H1 (cell line): ENCODE data around the gene TMEM254. TPM values are rescaled to one million over a fixed set of nuclear protein-coding genes. Genes with fewer than 3 reads are reported as not detected.

Experiments
- CTCF ChIA-PET: fragments of 300-600 bp; sonication (Branson Sonifier 250); formaldehyde crosslinking; loops from one replicate; lab custom pipeline; 2021; ENCODE audit not compliant: partially characterized antibody; lab: Charles Lee
- POLR2A ChIA-PET: fragments of 300-600 bp; sonication (Branson Sonifier 250); formaldehyde crosslinking; loops from one replicate; lab custom pipeline; 2021; ENCODE audit warnings: inconsistent platforms; ENCODE audit not compliant: partially characterized antibody; lab: Charles Lee
- DNase-seq, 2 experiments: peaks; one replicate each; pipeline versions ENCODE4 v3.0.0 to v3.0.0-alpha.2; 2010 to 2022; ENCODE audit warnings: low spot score in 2 of 2, low read depth in 1 of 2, mixed read lengths in 1 of 2
- FAIRE-seq: peaks from 2 replicates; lab custom pipeline; 2011; peaks lifted over from hg19 to GRCh38; lab: Jason Lieb, UNC
- H2AFZ ChIP-seq: 2 replicates; pipeline ENCODE4 v1.8.1; 2012; ENCODE audit warnings: low read length, inconsistent platforms
- H2AK5ac ChIP-seq: 2 replicates; pipeline ENCODE4 v1.6.1; 2013; ENCODE audit warnings: low read depth, low read length
- H2BK120ac ChIP-seq: replicated peaks from 2 replicates; pipeline ENCODE3; 2013; ENCODE audit warnings: low read depth, low read length, inconsistent platforms
- H2BK12ac ChIP-seq: 2 replicates; pipeline ENCODE4 v1.6.1; 2013; ENCODE audit warnings: low read depth, low read length
- H2BK15ac ChIP-seq: 2 replicates; pipeline ENCODE4 v1.6.1; 2013; ENCODE audit warnings: low read length
- H2BK20ac ChIP-seq: 2 replicates; pipeline ENCODE4 v1.6.1; 2013; ENCODE audit warnings: low read length
- H2BK5ac ChIP-seq: 2 replicates; pipeline ENCODE4 v1.6.1; 2013; ENCODE audit warnings: low read depth, low read length
- H3K14ac ChIP-seq: 2 replicates; pipeline ENCODE4 v1.6.1; 2013; ENCODE audit warnings: inconsistent platforms; ENCODE audit not compliant: insufficient read length
- H3K18ac ChIP-seq: 2 replicates; pipeline ENCODE4 v1.6.1; 2013; ENCODE audit warnings: low read length; ENCODE audit errors: extremely low read depth
- H3K23ac ChIP-seq: 2 replicates; pipeline ENCODE4 v1.6.1; 2013; ENCODE audit warnings: inconsistent platforms; ENCODE audit not compliant: insufficient read length
- H3K23me2 ChIP-seq: 2 replicates; pipeline ENCODE4 v1.6.1; 2013; ENCODE audit warnings: low read depth, low read length
- H3K27ac ChIP-seq: 2 replicates; pipeline ENCODE4 v1.6.1; 2011; ENCODE audit warnings: low read depth, low read length, inconsistent platforms
- H3K27me3 ChIP-seq, 4 experiments: replicated peaks in 1 of 4; 1 replicate in 1 of 4; 2 replicates in 3 of 4; pipeline versions ENCODE4 v1.6.1 to v1.8.1; 2011 to 2013; ENCODE audit warnings: low read length in 3 of 4, mild to moderate bottlenecking in 3 of 4, inconsistent platforms in 2 of 4, mixed read lengths in 2 of 4, moderate library complexity in 1 of 4; ENCODE audit not compliant: control insufficient read depth in 3 of 4, insufficient read depth in 3 of 4; ENCODE audit errors: extremely low read depth in 1 of 4
- H3K36me3 ChIP-seq, 4 experiments: 2 replicates each; pipeline versions ENCODE4 v1.6.1 to v1.8.1; 2011 to 2013; ENCODE audit warnings: mild to moderate bottlenecking in 4 of 4, low read length in 3 of 4, moderate library complexity in 2 of 4, control low read depth in 1 of 4, inconsistent platforms in 1 of 4; ENCODE audit not compliant: insufficient read depth in 4 of 4, control insufficient read depth in 2 of 4
- H3K4ac ChIP-seq: replicated peaks from 2 replicates; pipeline ENCODE3; 2013; ENCODE audit warnings: low read length, low read depth, mixed read lengths, inconsistent platforms; ENCODE audit not compliant: insufficient read length
- H3K4me1 ChIP-seq, 4 experiments: replicated peaks in 1 of 4; 1 replicate in 1 of 4; 2 replicates in 3 of 4; pipeline versions ENCODE4 v1.6.1 to v1.8.1; 2011 to 2013; ENCODE audit warnings: low read length in 3 of 4, inconsistent platforms in 2 of 4, mixed read lengths in 1 of 4; ENCODE audit not compliant: insufficient read depth in 4 of 4, control insufficient read depth in 3 of 4
- H3K4me2 ChIP-seq, 2 experiments: 2 replicates each; pipeline versions ENCODE4 v1.6.1 to v1.8.1; 2011 to 2013; ENCODE audit warnings: low read depth in 2 of 2, low read length in 2 of 2, control low read depth in 1 of 2, inconsistent platforms in 1 of 2, mild to moderate bottlenecking in 1 of 2; ENCODE audit not compliant: insufficient read depth in 1 of 2
- H3K4me3 ChIP-seq, 4 experiments: fragments of 200-600, 300-600 bp in 1 of 4; sonication (generic), shearing (Covaris generic), sonication (Bioruptor Twin) in 1 of 4; 2 replicates each; pipeline versions ENCODE4 v1.5.1 to v1.8.1; 2011 to 2016; ENCODE audit warnings: low read length in 4 of 4, low read depth in 3 of 4, control low read depth in 2 of 4, inconsistent platforms in 2 of 4, mild to moderate bottlenecking in 2 of 4, mixed read lengths in 1 of 4, moderate library complexity in 1 of 4; ENCODE audit not compliant: insufficient read depth in 2 of 4; ENCODE audit errors: extremely low read depth in 1 of 4
- H3K56ac ChIP-seq: replicated peaks from 2 replicates; pipeline ENCODE3; 2013; ENCODE audit warnings: low read depth, mild to moderate bottlenecking, mixed read lengths, low read length, inconsistent platforms; ENCODE audit not compliant: insufficient read length
- H3K79me1 ChIP-seq: 2 replicates; pipeline ENCODE4 v1.6.1; 2013; ENCODE audit warnings: low read depth, low read length, control low read depth
- H3K79me2 ChIP-seq, 2 experiments: 2 replicates each; pipeline versions ENCODE4 v1.6.1 to v1.8.1; 2012 to 2013; ENCODE audit warnings: low read length in 2 of 2, mild to moderate bottlenecking in 2 of 2, inconsistent platforms in 1 of 2; ENCODE audit not compliant: insufficient read depth in 2 of 2, control insufficient read depth in 1 of 2
- H3K9ac ChIP-seq, 4 experiments: replicated peaks in 1 of 4; 1 replicate in 1 of 4; 2 replicates in 3 of 4; pipeline versions ENCODE4 v1.6.1 to v1.8.1; 2011 to 2013; ENCODE audit warnings: low read depth in 3 of 4, low read length in 3 of 4, control low read depth in 2 of 4, mild to moderate bottlenecking in 2 of 4, moderate library complexity in 2 of 4, inconsistent platforms in 1 of 4; ENCODE audit errors: extremely low read depth in 1 of 4
- H3K9me3 ChIP-seq, 2 experiments: 2 replicates each; pipeline versions ENCODE4 v1.6.1 to v1.8.1; 2012 to 2013; ENCODE audit warnings: mild to moderate bottlenecking in 2 of 2, moderate library complexity in 2 of 2, control low read depth in 1 of 2, inconsistent platforms in 1 of 2, low read depth in 1 of 2, low read length in 1 of 2, mixed read lengths in 1 of 2; ENCODE audit not compliant: insufficient read depth in 2 of 2
- H4K20me1 ChIP-seq, 2 experiments: replicated peaks in 1 of 2; 2 replicates each; pipeline versions ENCODE3 to v1.8.1; 2011 to 2013; ENCODE audit warnings: inconsistent platforms in 2 of 2, low read length in 2 of 2, mild to moderate bottlenecking in 1 of 2; ENCODE audit not compliant: insufficient read depth in 2 of 2, control insufficient read depth in 1 of 2
- H4K5ac ChIP-seq: 2 replicates; pipeline ENCODE4 v1.6.1; 2013; ENCODE audit warnings: low read length, low read depth, mixed read lengths, inconsistent platforms; ENCODE audit not compliant: insufficient read length
- H4K8ac ChIP-seq: 2 replicates; pipeline ENCODE4 v1.8.0; 2013; ENCODE audit warnings: mild to moderate bottlenecking, moderate library complexity, low read length, inconsistent platforms; ENCODE audit not compliant: insufficient read depth; ENCODE audit errors: extremely low read depth
- H4K91ac ChIP-seq: replicated peaks from 2 replicates; pipeline ENCODE3; 2013; ENCODE audit warnings: low read length, mixed read lengths, inconsistent platforms; ENCODE audit not compliant: insufficient read length
- ATF3 ChIP-seq: IDR thresholded peaks from 2 replicates; pipeline ENCODE4 v1.6.1; 2011; ENCODE audit warnings: low read depth, mild to moderate bottlenecking, low read length; ENCODE audit not compliant: insufficient read depth
- BRCA1 ChIP-seq: IDR thresholded peaks from 2 replicates; pipeline ENCODE4 v1.6.1; 2012; ENCODE audit warnings: low read depth, low read length, improper control_type of control experiment
- CHD1 ChIP-seq: IDR thresholded peaks from 2 replicates; pipeline ENCODE4 v1.6.1; 2012; ENCODE audit warnings: low read depth, low read length, improper control_type of control experiment
- EGR1 ChIP-seq: IDR thresholded peaks from 2 replicates; pipeline ENCODE4 v1.6.1; 2011; ENCODE audit warnings: low read depth, low read length, borderline replicate concordance
- HDAC2 ChIP-seq, 2 experiments: fragments of 300-600 bp in 1 of 2; sonication (generic) in 1 of 2; IDR thresholded peaks; 2 replicates each; pipeline ENCODE4 v1.6.1; 2011 to 2012; ENCODE audit warnings: low read depth in 2 of 2, low read length in 2 of 2, mild to moderate bottlenecking in 2 of 2, moderate library complexity in 2 of 2, borderline replicate concordance in 1 of 2, inconsistent platforms in 1 of 2
- JUN ChIP-seq: IDR thresholded peaks from 2 replicates; pipeline ENCODE4 v1.6.1; 2011; ENCODE audit warnings: low read depth, mild to moderate bottlenecking, improper control_type of control experiment, low read length
- JUND ChIP-seq: IDR thresholded peaks from 2 replicates; pipeline ENCODE4 v1.6.1; 2011; ENCODE audit warnings: mild to moderate bottlenecking, improper control_type of control experiment, low read length
- NANOG ChIP-seq: IDR thresholded peaks from 2 replicates; pipeline ENCODE4 v1.6.1; 2011; ENCODE audit warnings: low read length, low read depth, mild to moderate bottlenecking, inconsistent platforms; ENCODE audit not compliant: insufficient read depth, poor library complexity, severe bottlenecking
- POLR2A ChIP-seq, 2 experiments: IDR thresholded peaks; 1 replicate in 1 of 2; 2 replicates in 1 of 2; pipeline ENCODE4 v1.6.1; 2011; ENCODE audit warnings: low read depth in 2 of 2, low read length in 2 of 2, mild to moderate bottlenecking in 2 of 2; ENCODE audit errors: control extremely low read depth in 1 of 2
- RAD21 ChIP-seq, 2 experiments: IDR thresholded peaks in 1 of 2; conservative IDR thresholded peaks in 1 of 2; 2 replicates each; pipeline ENCODE4 v1.6.1; 2011; ENCODE audit warnings: low read depth in 2 of 2, low read length in 2 of 2, improper control_type of control experiment in 1 of 2, inconsistent platforms in 1 of 2, mild to moderate bottlenecking in 1 of 2, moderate library complexity in 1 of 2
- RNF2 ChIP-seq: fragments of 200-900, 300-1000 bp; sonication (generic); IDR thresholded peaks from 2 replicates; pipeline ENCODE4 v1.7.1; 2016; ENCODE audit warnings: borderline replicate concordance, low read depth, mild to moderate bottlenecking, antibody characterized with exemption, low read length; ENCODE audit not compliant: poor library complexity, severe bottlenecking; ENCODE audit errors: missing control alignments
- SIRT6 ChIP-seq: IDR thresholded peaks from one replicate; pipeline ENCODE4 v1.7.1; 2012; ENCODE audit warnings: low read length, inconsistent platforms
- SIX5 ChIP-seq: IDR thresholded peaks from 2 replicates; pipeline ENCODE4 v1.6.1; 2011; ENCODE audit warnings: mild to moderate bottlenecking, low read depth, low read length
- SP4 ChIP-seq: IDR thresholded peaks from 2 replicates; pipeline ENCODE4 v1.6.1; 2012; ENCODE audit warnings: low read length, inconsistent platforms
- WGBS, 2 experiments: shearing (Covaris generic) in 1 of 2; methylation state at CpG; one replicate each; pipeline versions ENCODE4 v1.1.6 to v1.1.7; 2013 to 2015; ENCODE audit warnings: low lambda C conversion rate in 2 of 2, mixed read lengths in 2 of 2, inconsistent platforms in 1 of 2, low coverage in 1 of 2, missing lambda C conversion rate in 1 of 2; ENCODE audit not compliant: insufficient replicate concordance in 2 of 2, insufficient coverage in 1 of 2, insufficient read length in 1 of 2; ENCODE audit errors: extremely low coverage in 1 of 2, missing lambda C conversion rate in 1 of 2; 5-methylcytosine and 5-hydroxymethylcytosine counted together
- polyA plus RNA-seq, 7 experiments: library from polyadenylated mRNA; depleted of rRNA in 3 of 7; stranded (reverse) in 5 of 7; unstranded in 2 of 7; fragments of >200 nt in 5 of 7; fragments of 200-250 nt in 2 of 7; gene quantifications; 1 replicate in 5 of 7; 2 replicates in 1 of 7; 4 replicates in 1 of 7; pipeline versions ENCODE4 v1.2.1 to v1.2.3, GENCODE V29; 2011 to 2013; ENCODE audit warnings: missing spikeins in 2 of 7, mixed read lengths in 2 of 7
- total RNA-seq: library from RNA; stranded (reverse); fragmentation: NEBNext Ultra II Directional; extraction: Animal tissue kit (Norgen Biotek cat#: 25700); gene quantifications from 2 replicates; pipeline ENCODE4 v1.2.1, GENCODE V29; 2021

Gene TMEM254
- total and polyA plus RNA-seq, 2 of the 8 experiments (the other 6 are each of a cell fraction or from before 2014, with no cell fraction given): 26.9 to 61.2 TPM

- no peak overlapping the region for H3K56ac ChIP-seq
- no peak overlapping the region for H2BK15ac ChIP-seq
- POLR2A ChIA-PET: interaction anchor here (1.0 to 1.6 kb wide), 2 partner anchors 11 to 16 kb away, joined by 4 to 5 read pairs; partner anchors contain the start of gene TMEM254
- no peak overlapping the region for H2BK12ac ChIP-seq
- H3K23me2 ChIP-seq: no peaks in the 10 kb centered on the region
- no peaks in the 10 kb centered on the region for H4K20me1 ChIP-seq
- no peak overlapping the region for H2BK5ac ChIP-seq
- no peak overlapping the region for H2BK120ac ChIP-seq
- H3K36me3 ChIP-seq: peaks cover 0 to 3% (median 1%) of the 10 kb centered on the region in 4 experiments; a peak in 3 of 8 replicates
- no peak overlapping the region for H3K4me2 ChIP-seq
- peak overlapping the region in 1 of 4 experiments; percentile 43; a peak in 1 of 7 replicates for H3K9ac ChIP-seq
- no peak overlapping the region for H3K23ac ChIP-seq
- H3K27me3 ChIP-seq: no peaks in the 10 kb centered on the region
- FAIRE-seq: no peak
- no peak overlapping the region for H3K27ac ChIP-seq
- H4K8ac ChIP-seq: no peak overlapping the region
- no peak overlapping the region for H3K18ac ChIP-seq
- no peaks in the 10 kb centered on the region for H3K4me1 ChIP-seq
- H4K5ac ChIP-seq: no peak overlapping the region
- H4K91ac ChIP-seq: no peak overlapping the region
- H2AK5ac ChIP-seq: no peak overlapping the region
- no peaks in the 10 kb centered on the region for H3K79me1 ChIP-seq
- H3K4me3 ChIP-seq: no peak overlapping the region
- WGBS, 2 experiments: 87% methylated on average over 2 of the region's 2 CpGs; no CpG with 5 or more reads in 1 of the 2 experiments
- no peak overlapping the region for H3K14ac ChIP-seq
- CTCF ChIA-PET: interaction anchor here (2.0 kb wide), 1 partner anchor 32 kb away, joined by 5 read pairs; no protein-coding TSS in a partner anchor
- no peak overlapping the region for H2BK20ac ChIP-seq
- H3K79me2 ChIP-seq: no peaks in the 10 kb centered on the region
- no peak overlapping the region for H2AFZ ChIP-seq
- no peak overlapping the region for H3K4ac ChIP-seq
- no peak for DNase-seq
- H3K9me3 ChIP-seq: no peaks in the 10 kb centered on the region
- no peak for TF ChIP-seq JUND
- TF ChIP-seq CHD1: no peak
- TF ChIP-seq POLR2A (IDR thresholded peaks at IDR 0.05; ENCODE audit: control extremely low read depth in 1 of 2, low read depth in 2 of 2, low read length in 2 of 2): no peak
- TF ChIP-seq RNF2: no peak
- no peak for TF ChIP-seq RAD21 (IDR thresholded peaks at IDR 0.05 in 1 of 2, conservative IDR thresholded peaks at IDR 0.05 in 1 of 2; ENCODE audit: low read depth in 2 of 2, low read length in 2 of 2)
- TF ChIP-seq SP4: no peak
- TF ChIP-seq JUN: no peak
- no peak for TF ChIP-seq EGR1
- no peak for TF ChIP-seq HDAC2 (IDR thresholded peaks at IDR 0.05; ENCODE audit: borderline replicate concordance in 1 of 2, low read depth in 2 of 2, low read length in 2 of 2)
- no peak for TF ChIP-seq SIX5
- TF ChIP-seq BRCA1: no peak
- no peak for TF ChIP-seq SIRT6
- no peak for TF ChIP-seq ATF3
- TF ChIP-seq NANOG: no peak
Measured at GRCh38 chr10:80090121-80090520, 11.7 kb downstream of the TMEM254 start.
